HCT116 (cell line): ENCODE results near the gene MAP9.

Experiments
- CBX3 ChIP-seq: IDR thresholded peaks from 2 replicates; pipeline ENCODE4 v1.6.1; 2012; ENCODE audit warnings: low read depth
- CEBPB ChIP-seq: IDR thresholded peaks from 2 replicates; pipeline ENCODE4 v1.6.1; 2012; ENCODE audit warnings: low read depth
- EZH2 ChIP-seq: fragments of 200-600 bp; sonication (generic); IDR thresholded peaks from 2 replicates; pipeline ENCODE4 v1.6.1; 2017; ENCODE audit warnings: antibody characterized with exemption, mixed run types
- EZH2phosphoT487 ChIP-seq: fragments of 200-600 bp; IDR thresholded peaks from 2 replicates; pipeline ENCODE4 v1.6.1; 2018; ENCODE audit warnings: antibody characterized with exemption, borderline replicate concordance
- POLR2A ChIP-seq: IDR thresholded peaks from 2 replicates; pipeline ENCODE4 v1.7.0; 2011; ENCODE audit warnings: borderline replicate concordance; ENCODE audit not compliant: insufficient read depth, insufficient read length; ENCODE audit errors: extremely low read depth
- POLR2AphosphoS5 ChIP-seq: IDR thresholded peaks from 2 replicates; pipeline ENCODE4 v1.6.1; 2011; ENCODE audit warnings: mild to moderate bottlenecking, low read depth, low read length, moderate library complexity
- RAD21 ChIP-seq: IDR thresholded peaks from 2 replicates; pipeline ENCODE4 v1.6.1; 2012; ENCODE audit warnings: low read depth, mild to moderate bottlenecking
- SP1 ChIP-seq: IDR thresholded peaks from 2 replicates; pipeline ENCODE4 v1.6.1; 2012; ENCODE audit warnings: low read depth
- TCF7L2 ChIP-seq: IDR thresholded peaks from 2 replicates; pipeline ENCODE4 v1.7.0; 2011; ENCODE audit warnings: borderline replicate concordance, inconsistent platforms; ENCODE audit not compliant: insufficient read depth, insufficient read length; ENCODE audit errors: extremely low read depth
- YY1 ChIP-seq: IDR thresholded peaks from 2 replicates; pipeline ENCODE4 v1.6.1; 2011; ENCODE audit warnings: low read length, low read depth, moderate library complexity, mild to moderate bottlenecking; ENCODE audit not compliant: insufficient replicate concordance; ENCODE audit errors: extremely low read depth
- TF ChIP-seq, protein P1 (sequence below), 3 experiments: fragments of 200-600 bp in 1 of 3; sonication (generic) in 1 of 3; IDR thresholded peaks in 2 of 3; conservative IDR thresholded peaks in 1 of 3; 2 replicates each; pipeline ENCODE4 v1.5.1; 2012 to 2017; ENCODE audit warnings: low read depth in 2 of 3, low read length in 2 of 3, antibody characterized with exemption in 1 of 3, borderline replicate concordance in 1 of 3, control low read depth in 1 of 3, mild to moderate bottlenecking in 1 of 3, mixed read lengths in 1 of 3, mixed run types in 1 of 3, moderate library complexity in 1 of 3; ENCODE audit not compliant: insufficient read depth in 1 of 3
- TF ChIP-seq, protein P2 (sequence below): IDR thresholded peaks from 2 replicates; pipeline ENCODE4 v1.6.1; 2012; ENCODE audit warnings: low read depth
- TF ChIP-seq, protein P3 (sequence below): IDR thresholded peaks from 2 replicates; pipeline ENCODE4 v1.6.1; 2011; ENCODE audit warnings: mild to moderate bottlenecking, low read length, moderate library complexity; ENCODE audit not compliant: insufficient replicate concordance; ENCODE audit errors: extremely low read depth

DNA sequence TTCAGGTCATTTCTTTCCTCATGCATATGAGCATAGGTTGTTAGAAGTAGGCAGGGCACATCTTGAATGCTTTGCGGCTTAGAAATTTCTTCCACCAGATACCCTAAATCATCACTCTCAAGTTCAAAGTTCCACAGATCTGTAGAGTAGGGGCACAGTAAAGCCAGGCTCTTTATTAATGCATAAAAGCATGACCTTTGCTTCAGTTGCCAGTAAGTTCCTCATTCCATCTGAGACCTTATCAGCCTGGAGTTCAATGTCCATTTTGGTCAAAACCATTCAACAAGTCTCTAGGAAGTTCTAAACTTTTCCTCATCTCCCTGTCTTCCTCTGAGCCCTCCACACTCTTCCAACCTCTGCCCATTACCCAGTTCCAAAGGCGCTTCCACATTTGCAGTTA lies 77.7 kb downstream of the MAP9 start:
- TF ChIP-seq CEBPB (no peak), POLR2A (no peak), POLR2AphosphoS5 (no peak), EZH2phosphoT487 (no peak), RAD21 (no peak), CBX3 (no peak), SP1 (no peak), EZH2 (no peak), TCF7L2 (no peak), YY1 (no peak)
- TF ChIP-seq, protein P1, sequence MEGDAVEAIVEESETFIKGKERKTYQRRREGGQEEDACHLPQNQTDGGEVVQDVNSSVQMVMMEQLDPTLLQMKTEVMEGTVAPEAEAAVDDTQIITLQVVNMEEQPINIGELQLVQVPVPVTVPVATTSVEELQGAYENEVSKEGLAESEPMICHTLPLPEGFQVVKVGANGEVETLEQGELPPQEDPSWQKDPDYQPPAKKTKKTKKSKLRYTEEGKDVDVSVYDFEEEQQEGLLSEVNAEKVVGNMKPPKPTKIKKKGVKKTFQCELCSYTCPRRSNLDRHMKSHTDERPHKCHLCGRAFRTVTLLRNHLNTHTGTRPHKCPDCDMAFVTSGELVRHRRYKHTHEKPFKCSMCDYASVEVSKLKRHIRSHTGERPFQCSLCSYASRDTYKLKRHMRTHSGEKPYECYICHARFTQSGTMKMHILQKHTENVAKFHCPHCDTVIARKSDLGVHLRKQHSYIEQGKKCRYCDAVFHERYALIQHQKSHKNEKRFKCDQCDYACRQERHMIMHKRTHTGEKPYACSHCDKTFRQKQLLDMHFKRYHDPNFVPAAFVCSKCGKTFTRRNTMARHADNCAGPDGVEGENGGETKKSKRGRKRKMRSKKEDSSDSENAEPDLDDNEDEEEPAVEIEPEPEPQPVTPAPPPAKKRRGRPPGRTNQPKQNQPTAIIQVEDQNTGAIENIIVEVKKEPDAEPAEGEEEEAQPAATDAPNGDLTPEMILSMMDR (IDR thresholded peaks at IDR 0.05 in 2 of 3, conservative IDR thresholded peaks at IDR 0.05 in 1 of 3; ENCODE audit: borderline replicate concordance in 1 of 3, insufficient read depth in 1 of 3, low read depth in 2 of 3, low read length in 2 of 3), result no peak
- TF ChIP-seq, protein P2, sequence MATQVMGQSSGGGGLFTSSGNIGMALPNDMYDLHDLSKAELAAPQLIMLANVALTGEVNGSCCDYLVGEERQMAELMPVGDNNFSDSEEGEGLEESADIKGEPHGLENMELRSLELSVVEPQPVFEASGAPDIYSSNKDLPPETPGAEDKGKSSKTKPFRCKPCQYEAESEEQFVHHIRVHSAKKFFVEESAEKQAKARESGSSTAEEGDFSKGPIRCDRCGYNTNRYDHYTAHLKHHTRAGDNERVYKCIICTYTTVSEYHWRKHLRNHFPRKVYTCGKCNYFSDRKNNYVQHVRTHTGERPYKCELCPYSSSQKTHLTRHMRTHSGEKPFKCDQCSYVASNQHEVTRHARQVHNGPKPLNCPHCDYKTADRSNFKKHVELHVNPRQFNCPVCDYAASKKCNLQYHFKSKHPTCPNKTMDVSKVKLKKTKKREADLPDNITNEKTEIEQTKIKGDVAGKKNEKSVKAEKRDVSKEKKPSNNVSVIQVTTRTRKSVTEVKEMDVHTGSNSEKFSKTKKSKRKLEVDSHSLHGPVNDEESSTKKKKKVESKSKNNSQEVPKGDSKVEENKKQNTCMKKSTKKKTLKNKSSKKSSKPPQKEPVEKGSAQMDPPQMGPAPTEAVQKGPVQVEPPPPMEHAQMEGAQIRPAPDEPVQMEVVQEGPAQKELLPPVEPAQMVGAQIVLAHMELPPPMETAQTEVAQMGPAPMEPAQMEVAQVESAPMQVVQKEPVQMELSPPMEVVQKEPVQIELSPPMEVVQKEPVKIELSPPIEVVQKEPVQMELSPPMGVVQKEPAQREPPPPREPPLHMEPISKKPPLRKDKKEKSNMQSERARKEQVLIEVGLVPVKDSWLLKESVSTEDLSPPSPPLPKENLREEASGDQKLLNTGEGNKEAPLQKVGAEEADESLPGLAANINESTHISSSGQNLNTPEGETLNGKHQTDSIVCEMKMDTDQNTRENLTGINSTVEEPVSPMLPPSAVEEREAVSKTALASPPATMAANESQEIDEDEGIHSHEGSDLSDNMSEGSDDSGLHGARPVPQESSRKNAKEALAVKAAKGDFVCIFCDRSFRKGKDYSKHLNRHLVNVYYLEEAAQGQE, result no peak
- TF ChIP-seq, protein P3, sequence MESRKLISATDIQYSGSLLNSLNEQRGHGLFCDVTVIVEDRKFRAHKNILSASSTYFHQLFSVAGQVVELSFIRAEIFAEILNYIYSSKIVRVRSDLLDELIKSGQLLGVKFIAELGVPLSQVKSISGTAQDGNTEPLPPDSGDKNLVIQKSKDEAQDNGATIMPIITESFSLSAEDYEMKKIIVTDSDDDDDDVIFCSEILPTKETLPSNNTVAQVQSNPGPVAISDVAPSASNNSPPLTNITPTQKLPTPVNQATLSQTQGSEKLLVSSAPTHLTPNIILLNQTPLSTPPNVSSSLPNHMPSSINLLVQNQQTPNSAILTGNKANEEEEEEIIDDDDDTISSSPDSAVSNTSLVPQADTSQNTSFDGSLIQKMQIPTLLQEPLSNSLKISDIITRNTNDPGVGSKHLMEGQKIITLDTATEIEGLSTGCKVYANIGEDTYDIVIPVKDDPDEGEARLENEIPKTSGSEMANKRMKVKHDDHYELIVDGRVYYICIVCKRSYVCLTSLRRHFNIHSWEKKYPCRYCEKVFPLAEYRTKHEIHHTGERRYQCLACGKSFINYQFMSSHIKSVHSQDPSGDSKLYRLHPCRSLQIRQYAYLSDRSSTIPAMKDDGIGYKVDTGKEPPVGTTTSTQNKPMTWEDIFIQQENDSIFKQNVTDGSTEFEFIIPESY, result no peak
